K562 (cell line): ENCODE data around the gene PSMB4. TPM values are rescaled to one million over a fixed set of nuclear protein-coding genes. Genes with fewer than 3 reads are reported as not detected.

Source experiments
- ATAC-seq: fragments of 200-7000 bp; cut with Tn5 transposase; 3 replicates; pipeline ENCODE4 v1.9.1; 2020; ENCODE audit warnings: moderate library complexity
- BruUV-seq: library from RNA; stranded (reverse); fragments of 400-500 nt; replicated peaks from 2 replicates; lab custom pipeline; 2021; lab: Mats Ljungman, UMichigan
- CTCF ChIA-PET: fragments of 300-600 bp; formaldehyde crosslinking; extraction: SDS; loops from one replicate; lab custom pipeline; 2021; ENCODE audit warnings: low intra/inter-chr PET ratio; lab: Yijun Ruan, JAX
- POLR2A ChIA-PET: fragments of 300-600, 350-650 bp; sonication (Branson Sonifier 250); formaldehyde crosslinking; extraction: SDS; loops from one replicate; lab custom pipeline; 2021; ENCODE audit warnings: antibody characterized with exemption, inconsistent platforms; lab: Yijun Ruan, JAX
- DNase-seq, 4 experiments: peaks; one replicate each; pipeline versions ENCODE4 v3.0.0 to v3.0.0-alpha.2; 2011 to 2018; ENCODE audit warnings: low spot score in 3 of 4, mixed read lengths in 3 of 4; ENCODE audit errors: extremely low read depth in 1 of 4
- FAIRE-seq: peaks from 2 replicates; lab custom pipeline; 2011; peaks lifted over from hg19 to GRCh38; lab: Jason Lieb, UNC
- H2AFZ ChIP-seq: 2 replicates; pipeline ENCODE4 v1.6.0; 2011; ENCODE audit warnings: low read depth, low read length, control low read depth, inconsistent platforms
- H3K27ac ChIP-seq: fragments of 200-600 bp; 3 replicates; pipeline ENCODE4 v1.8.0; 2011; ENCODE audit warnings: low read depth, mild to moderate bottlenecking, control low read depth, inconsistent platforms, low read length, moderate library complexity, mixed read lengths; ENCODE audit errors: extremely low read depth
- H3K27me3 ChIP-seq, 2 experiments: fragments of 300-600 bp in 1 of 2; 2 replicates in 1 of 2; 3 replicates in 1 of 2; pipeline versions ENCODE4 v1.6.0 to v1.8.0; 2011; ENCODE audit warnings: inconsistent platforms in 2 of 2, low read length in 2 of 2, mild to moderate bottlenecking in 1 of 2, mixed read lengths in 1 of 2, moderate library complexity in 1 of 2; ENCODE audit not compliant: control insufficient read depth in 2 of 2, insufficient read depth in 2 of 2
- H3K36me3 ChIP-seq: fragments of 300-600 bp; 3 replicates; pipeline ENCODE4 v1.8.0; 2011; ENCODE audit warnings: mild to moderate bottlenecking, low read length, inconsistent platforms; ENCODE audit not compliant: control insufficient read depth, insufficient read depth
- H3K4me1 ChIP-seq, 2 experiments: fragments of 200-600 bp in 1 of 2; replicated peaks in 1 of 2; 2 replicates in 1 of 2; 3 replicates in 1 of 2; pipeline versions ENCODE4 v1.5.1 to v1.8.0; 2011; ENCODE audit warnings: inconsistent platforms in 2 of 2, low read length in 2 of 2, mild to moderate bottlenecking in 1 of 2, mixed read lengths in 1 of 2, moderate library complexity in 1 of 2; ENCODE audit not compliant: control insufficient read depth in 2 of 2, insufficient read depth in 2 of 2
- H3K4me2 ChIP-seq: 2 replicates; pipeline ENCODE4 v1.6.1; 2011; ENCODE audit warnings: low read length, control low read depth, inconsistent platforms, mixed read lengths; ENCODE audit not compliant: insufficient read depth
- H3K4me3 ChIP-seq: fragments of 200-600 bp; sonication (generic), shearing (Covaris generic); 2 replicates; pipeline ENCODE4 v1.5.1; 2016; ENCODE audit warnings: control low read depth, inconsistent platforms
- H3K79me2 ChIP-seq: fragments of 200-600 bp; 3 replicates; pipeline ENCODE4 v1.8.0; 2011; ENCODE audit warnings: low read length, inconsistent platforms; ENCODE audit not compliant: control insufficient read depth, insufficient read depth
- H3K9ac ChIP-seq, 2 experiments: 2 replicates each; pipeline versions ENCODE4 v1.6.0 to v1.6.1; 2011; ENCODE audit warnings: low read depth in 2 of 2, low read length in 2 of 2, control low read depth in 1 of 2, inconsistent platforms in 1 of 2, mild to moderate bottlenecking in 1 of 2, mixed read lengths in 1 of 2; ENCODE audit not compliant: insufficient read depth in 1 of 2
- H3K9me1 ChIP-seq: one replicate; pipeline ENCODE4 v1.6.0; 2011; ENCODE audit warnings: inconsistent platforms, mild to moderate bottlenecking, low read length, moderate library complexity; ENCODE audit not compliant: control insufficient read depth, insufficient read depth
- H3K9me3 ChIP-seq: replicated peaks from 2 replicates; pipeline ENCODE4 v1.5.1; 2011; ENCODE audit warnings: low read depth, low read length, inconsistent platforms; ENCODE audit not compliant: control insufficient read depth, insufficient read depth
- H4K20me1 ChIP-seq: replicated peaks from 2 replicates; pipeline ENCODE4 v1.6.1; 2011; ENCODE audit warnings: low read length, inconsistent platforms, mixed read lengths; ENCODE audit not compliant: control insufficient read depth, insufficient read depth
- BRD9 ChIP-seq: fragments of 450-650 bp; IDR thresholded peaks from 2 replicates; pipeline ENCODE4 v1.6.1; 2018; ENCODE audit warnings: low read depth; ENCODE audit not compliant: partially characterized antibody
- LARP7 ChIP-seq: fragments of 450-650 bp; IDR thresholded peaks from 2 replicates; pipeline ENCODE4 v1.6.1; 2016
- MEF2D ChIP-seq: conservative IDR thresholded peaks from 2 replicates; pipeline ENCODE4 v1.6.1; 2016; ENCODE audit warnings: low read depth, missing genetic modification characterization, missing compliant biosample characterization
- NR2C2 ChIP-seq, 2 experiments: fragments of 200-800 bp in 1 of 2; sonication (Bioruptor generic) in 1 of 2; sonication (generic) in 1 of 2; formaldehyde crosslinking in 1 of 2; IDR thresholded peaks; 2 replicates each; pipeline versions ENCODE4 v1.6.1 to v1.8.0; 2016 to 2022; ENCODE audit warnings: mild to moderate bottlenecking in 1 of 2, missing compliant biosample characterization in 1 of 2, missing genetic modification characterization in 1 of 2, missing genetic modification reagents in 1 of 2
- SPI1 ChIP-seq: IDR thresholded peaks from 2 replicates; pipeline ENCODE4 v1.6.1; 2011; ENCODE audit warnings: low read depth, low read length, control low read depth, borderline replicate concordance
- ZNF408 ChIP-seq: fragments of 250-450 bp; sonication (Bioruptor Pico); IDR thresholded peaks from 2 replicates; pipeline ENCODE4 v1.4.0; 2020; ENCODE audit warnings: low read depth, mild to moderate bottlenecking, moderate library complexity
- WGBS: fragments of 100-300 bp; shearing (Covaris generic); methylation state at CpG from one replicate; pipeline ENCODE4 v1.1.6; 2016; ENCODE audit warnings: low coverage, mixed read lengths; ENCODE audit not compliant: insufficient coverage; ENCODE audit errors: missing lambda C conversion rate; 5-methylcytosine and 5-hydroxymethylcytosine counted together
- in situ Hi-C: fragments of 300-500 bp; cut with MboI; formaldehyde crosslinking; loops from 4 replicates; pipeline ENCODE4 v1.15.0; 2018; ENCODE audit warnings: inconsistent platforms, mixed read lengths
- intact Hi-C: fragments of 100-400 bp; cut with micrococcal nuclease; formaldehyde crosslinking; loops from 2 replicates; pipeline ENCODE4 v1.14.2; 2022
- polyA plus RNA-seq, 8 experiments: library from polyadenylated mRNA; depleted of rRNA in 4 of 8; stranded (reverse) in 5 of 8; unstranded in 3 of 8; fragments of >200 nt; fragmentation: Nextera tagmentation in 2 of 8; fragmentation: Illumina TruSeq in 1 of 8; extraction: Ambion mirVana in 2 of 8; extraction: Trizol in 1 of 8; gene quantifications; 2 replicates each; pipeline versions ENCODE4 v1.2.1 to v1.2.3, GENCODE V29; 2011 to 2014; ENCODE audit warnings: inconsistent platforms in 1 of 8, missing spikeins in 1 of 8
- total RNA-seq, 7 experiments: library from RNA; depleted of rRNA in 6 of 7; stranded (reverse); fragments of >200 nt in 6 of 7; fragmentation: Illumina TruSeq in 2 of 7; extraction: Trizol in 2 of 7; gene quantifications; 2 replicates each; pipeline versions ENCODE4 v1.2.1 to v1.2.3, GENCODE V29; 2011 to 2021; ENCODE audit warnings: low replicate concordance in 1 of 7
- TF ChIP-seq, protein P1 (sequence below): sonication (generic); formaldehyde crosslinking; IDR thresholded peaks from 2 replicates; pipeline ENCODE4 v1.8.0; 2023; ENCODE audit warnings: mild to moderate bottlenecking, missing genetic modification reagents
- TF ChIP-seq, protein P2 (sequence below): fragments of 250-450 bp; sonication (Bioruptor Pico); IDR thresholded peaks from 2 replicates; pipeline ENCODE4 v1.8.0; 2021; ENCODE audit warnings: moderate library complexity, mild to moderate bottlenecking, inconsistent platforms
- TF ChIP-seq, protein P3 (sequence below): sonication (generic); formaldehyde crosslinking; IDR thresholded peaks from 2 replicates; pipeline ENCODE4 v1.8.1; 2022; ENCODE audit warnings: missing genetic modification reagents
- TF ChIP-seq, protein P4 (sequence below): fragments of 450-650 bp; IDR thresholded peaks from 2 replicates; pipeline ENCODE4 v1.6.1; 2018; ENCODE audit warnings: mild to moderate bottlenecking, low read depth; ENCODE audit not compliant: partially characterized antibody

PSMB4 gene
- total and polyA plus RNA-seq, 9 of the 15 experiments (the other 6 are each of a cell fraction or from before 2014, with no cell fraction given), result 397 to 674 (median 475) TPM

DNA sequence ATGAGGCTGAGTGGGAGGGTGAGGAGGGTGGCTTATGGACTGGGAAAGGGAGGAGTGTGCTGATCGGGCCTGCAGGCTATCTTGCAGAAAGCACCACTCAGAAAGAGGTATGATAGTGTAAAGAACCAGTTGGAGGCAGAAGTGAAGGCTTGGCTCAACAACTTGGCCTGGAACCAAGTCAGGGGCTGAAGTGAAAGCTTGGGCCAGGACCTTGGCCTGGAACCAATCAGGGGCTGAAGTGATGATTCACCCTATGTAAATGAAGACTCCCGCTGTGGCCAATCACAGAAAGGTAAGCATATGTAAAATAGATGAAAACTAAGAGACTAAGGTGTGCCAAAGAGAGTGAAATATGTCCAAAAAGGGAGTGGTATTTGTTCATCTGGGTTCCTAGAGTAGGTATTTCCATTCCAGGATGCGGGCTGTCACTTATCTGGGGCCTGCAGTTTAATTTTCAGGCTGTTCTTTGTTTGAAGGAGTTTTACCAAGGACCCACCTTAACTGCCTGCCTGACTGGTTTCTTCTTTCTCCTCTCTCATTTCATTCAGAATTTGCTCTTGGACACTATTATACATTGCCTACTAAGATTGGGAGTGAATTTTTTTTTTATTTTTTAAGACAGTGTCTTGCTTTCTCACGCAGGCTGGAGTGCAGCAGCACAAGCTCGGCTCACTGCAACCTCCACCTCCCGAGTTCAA is 47.2 kb upstream of the PSMB4 start (continued):
- TF ChIP-seq, protein P1, sequence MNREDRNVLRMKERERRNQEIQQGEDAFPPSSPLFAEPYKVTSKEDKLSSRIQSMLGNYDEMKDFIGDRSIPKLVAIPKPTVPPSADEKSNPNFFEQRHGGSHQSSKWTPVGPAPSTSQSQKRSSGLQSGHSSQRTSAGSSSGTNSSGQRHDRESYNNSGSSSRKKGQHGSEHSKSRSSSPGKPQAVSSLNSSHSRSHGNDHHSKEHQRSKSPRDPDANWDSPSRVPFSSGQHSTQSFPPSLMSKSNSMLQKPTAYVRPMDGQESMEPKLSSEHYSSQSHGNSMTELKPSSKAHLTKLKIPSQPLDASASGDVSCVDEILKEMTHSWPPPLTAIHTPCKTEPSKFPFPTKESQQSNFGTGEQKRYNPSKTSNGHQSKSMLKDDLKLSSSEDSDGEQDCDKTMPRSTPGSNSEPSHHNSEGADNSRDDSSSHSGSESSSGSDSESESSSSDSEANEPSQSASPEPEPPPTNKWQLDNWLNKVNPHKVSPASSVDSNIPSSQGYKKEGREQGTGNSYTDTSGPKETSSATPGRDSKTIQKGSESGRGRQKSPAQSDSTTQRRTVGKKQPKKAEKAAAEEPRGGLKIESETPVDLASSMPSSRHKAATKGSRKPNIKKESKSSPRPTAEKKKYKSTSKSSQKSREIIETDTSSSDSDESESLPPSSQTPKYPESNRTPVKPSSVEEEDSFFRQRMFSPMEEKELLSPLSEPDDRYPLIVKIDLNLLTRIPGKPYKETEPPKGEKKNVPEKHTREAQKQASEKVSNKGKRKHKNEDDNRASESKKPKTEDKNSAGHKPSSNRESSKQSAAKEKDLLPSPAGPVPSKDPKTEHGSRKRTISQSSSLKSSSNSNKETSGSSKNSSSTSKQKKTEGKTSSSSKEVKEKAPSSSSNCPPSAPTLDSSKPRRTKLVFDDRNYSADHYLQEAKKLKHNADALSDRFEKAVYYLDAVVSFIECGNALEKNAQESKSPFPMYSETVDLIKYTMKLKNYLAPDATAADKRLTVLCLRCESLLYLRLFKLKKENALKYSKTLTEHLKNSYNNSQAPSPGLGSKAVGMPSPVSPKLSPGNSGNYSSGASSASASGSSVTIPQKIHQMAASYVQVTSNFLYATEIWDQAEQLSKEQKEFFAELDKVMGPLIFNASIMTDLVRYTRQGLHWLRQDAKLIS (CRISPR knock-in tag), result no peak
- TF ChIP-seq LARP7, result no peak

DNA sequence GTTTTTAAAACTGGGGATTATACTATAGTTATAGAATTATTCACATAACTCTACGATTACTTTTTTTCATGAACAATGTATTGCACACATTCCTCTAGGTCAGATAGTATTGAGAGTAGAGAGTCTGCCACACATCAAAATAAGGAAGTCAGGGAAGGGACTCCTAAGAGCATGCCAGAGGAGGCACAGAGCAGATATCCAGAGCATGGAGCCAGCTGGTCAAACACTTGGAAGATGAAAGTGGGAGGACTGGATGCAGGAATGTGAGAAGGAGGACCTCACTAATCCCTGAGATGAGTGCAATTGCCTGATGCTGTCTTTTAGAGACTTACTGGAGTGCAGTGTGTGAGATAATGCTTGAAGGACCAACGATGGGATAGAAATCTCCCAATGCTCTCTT is 42.7 kb upstream of the PSMB4 start:
- Histone ChIP-seq H3K9me3 (peaks cover 3% of the 10 kb centered on the region; the same call in 1 of the 2 replicates), H3K27me3 (no peaks in the 10 kb centered on the region), H3K9ac (no peak overlapping the region), H3K4me1 (no peaks in the 10 kb centered on the region; a peak in 1 of 5 replicates)
- ATAC-seq, result no peak; the same call in 2 of the 3 replicates
- DNase-seq, result no peak
- TF ChIP-seq, protein P2, sequence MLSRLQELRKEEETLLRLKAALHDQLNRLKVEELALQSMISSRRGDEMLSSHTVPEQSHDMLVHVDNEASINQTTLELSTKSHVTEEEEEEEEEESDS (CRISPR knock-in tag), result no peak
- TF ChIP-seq NR2C2 (CRISPR knock-in tag; IDR thresholded peaks at IDR 0.05) (no peak), NR2C2 (tag; IDR thresholded peaks at IDR 0.05) (no peak), SPI1 (peak; percentile 70; the same call in 1 of the 2 replicates), BRD9 (no peak), MEF2D (tag) (no peak), ZNF408 (CRISPR knock-in tag) (no peak)
- TF ChIP-seq, protein P3, sequence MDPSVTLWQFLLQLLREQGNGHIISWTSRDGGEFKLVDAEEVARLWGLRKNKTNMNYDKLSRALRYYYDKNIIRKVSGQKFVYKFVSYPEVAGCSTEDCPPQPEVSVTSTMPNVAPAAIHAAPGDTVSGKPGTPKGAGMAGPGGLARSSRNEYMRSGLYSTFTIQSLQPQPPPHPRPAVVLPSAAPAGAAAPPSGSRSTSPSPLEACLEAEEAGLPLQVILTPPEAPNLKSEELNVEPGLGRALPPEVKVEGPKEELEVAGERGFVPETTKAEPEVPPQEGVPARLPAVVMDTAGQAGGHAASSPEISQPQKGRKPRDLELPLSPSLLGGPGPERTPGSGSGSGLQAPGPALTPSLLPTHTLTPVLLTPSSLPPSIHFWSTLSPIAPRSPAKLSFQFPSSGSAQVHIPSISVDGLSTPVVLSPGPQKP (CRISPR knock-in tag), result no peak
- TF ChIP-seq, protein P4, sequence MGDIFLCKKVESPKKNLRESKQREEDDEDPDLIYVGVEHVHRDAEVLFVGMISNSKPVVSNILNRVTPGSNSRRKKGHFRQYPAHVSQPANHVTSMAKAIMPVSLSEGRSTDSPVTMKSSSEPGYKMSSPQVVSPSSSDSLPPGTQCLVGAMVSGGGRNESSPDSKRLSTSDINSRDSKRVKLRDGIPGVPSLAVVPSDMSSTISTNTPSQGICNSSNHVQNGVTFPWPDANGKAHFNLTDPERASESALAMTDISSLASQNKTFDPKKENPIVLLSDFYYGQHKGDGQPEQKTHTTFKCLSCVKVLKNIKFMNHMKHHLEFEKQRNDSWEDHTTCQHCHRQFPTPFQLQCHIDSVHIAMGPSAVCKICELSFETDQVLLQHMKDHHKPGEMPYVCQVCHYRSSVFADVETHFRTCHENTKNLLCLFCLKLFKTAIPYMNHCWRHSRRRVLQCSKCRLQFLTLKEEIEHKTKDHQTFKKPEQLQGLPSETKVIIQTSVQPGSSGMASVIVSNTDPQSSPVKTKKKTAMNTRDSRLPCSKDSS, result no peak
- TF ChIP-seq, all 486 proteins: peak for 1
- in situ Hi-C loops, result no loop called here
- no TSS peak for BruUV-seq
- H3K9me1 ChIP-seq, result no peaks in the 10 kb centered on the region
- intact Hi-C loops, result no loop called here
- no peaks in the 10 kb centered on the region for H3K79me2 ChIP-seq
- no peak overlapping the region for H3K27ac ChIP-seq
- no peak overlapping the region for H3K4me2 ChIP-seq
- no peaks in the 10 kb centered on the region for H4K20me1 ChIP-seq
- CTCF ChIA-PET, result no interaction called here
- no peak overlapping the region for H3K4me3 ChIP-seq
- H2AFZ ChIP-seq, result no peak overlapping the region
- POLR2A ChIA-PET, result interaction anchor here (0.8 to 1.4 kb wide), 3 partner anchors 11 to 45 kb away, joined by 3 to 4 read pairs (median 3); partner anchors contain the start of gene PSMB4
- FAIRE-seq, result no peak
- WGBS, result 4% methylated on average over 2 of the region's 2 CpGs
- H3K36me3 ChIP-seq, result no peaks in the 10 kb centered on the region
